ENCODE results near the gene CMIP. TPM values are rescaled to one million over a fixed set of nuclear protein-coding genes. Genes with fewer than 3 reads are reported as not detected.

CMIP gene
- total RNA-seq, 1 experiment from 2014 or later, result 53.6 TPM

GRCh38 chr16:81570151-81570846 lies 125.7 kb downstream of the CMIP start:
- no peak for TF ChIP-seq CTCF (IDR thresholded peaks at IDR 0.05; ENCODE audit: unreplicated experiment)
- no peak overlapping the region for H3K27ac Mint-ChIP-seq (ENCODE audit: low read depth, unreplicated experiment)
- ChIA-PET POLR2A (interaction anchor here (0.6 to 1.8 kb wide), 4 partner anchors 8 to 426 kb away, joined by 3 to 8 read pairs (median 3); no protein-coding TSS in a partner anchor), CTCF (interaction anchor here (1.4 kb wide), 1 partner anchor 127 kb away, joined by 3 read pairs; no protein-coding TSS in a partner anchor)
- no peak for DNase-seq (ENCODE audit: unreplicated experiment)
- intact Hi-C loops (cut with micrococcal nuclease), result no loop called here
- no peaks in the 10 kb centered on the region for H3K9me3 Mint-ChIP-seq (ENCODE audit: unreplicated experiment)
- H3K27me3 Mint-ChIP-seq (ENCODE audit: insufficient read depth, unreplicated experiment), result no peaks in the 10 kb centered on the region
- peaks cover 23% of the 10 kb centered on the region for H3K4me1 Mint-ChIP-seq (ENCODE audit: insufficient read depth, unreplicated experiment)
- peaks cover 17% of the 10 kb centered on the region for H3K36me3 Mint-ChIP-seq (ENCODE audit: insufficient read depth, unreplicated experiment)
- no peak overlapping the region for H3K4me3 Mint-ChIP-seq (ENCODE audit: unreplicated experiment)
- BruUV-seq (replicated peaks), result no TSS peak

GRCh38 chr16:81571175-81571574 lies 126.6 kb downstream of the CMIP start:
- no peak for TF ChIP-seq CTCF (IDR thresholded peaks at IDR 0.05; ENCODE audit: unreplicated experiment)
- POLR2A ChIA-PET, result interaction anchor here (0.6 kb wide), 1 partner anchor 427 kb away, joined by 3 read pairs; no protein-coding TSS in a partner anchor

GRCh38 chr16:81571592-81572385 lies 127.2 kb downstream of the CMIP start:
- ChIA-PET POLR2A (no interaction called here), CTCF (interaction anchor here (1.3 kb wide), 1 partner anchor 11 kb away, joined by 4 read pairs; no protein-coding TSS in a partner anchor)

More at GRCh38 chr16:81571175-81571574, 126.6 kb downstream of the CMIP start:
- H3K9me3 Mint-ChIP-seq (ENCODE audit: unreplicated experiment), result no peaks in the 10 kb centered on the region
- H3K36me3 Mint-ChIP-seq (ENCODE audit: insufficient read depth, unreplicated experiment), result peaks cover 17% of the 10 kb centered on the region
- H3K27ac Mint-ChIP-seq (ENCODE audit: low read depth, unreplicated experiment), result no peak overlapping the region
- intact Hi-C loops (cut with micrococcal nuclease), result no loop called here
- H3K4me1 Mint-ChIP-seq (ENCODE audit: insufficient read depth, unreplicated experiment), result peaks cover 23% of the 10 kb centered on the region
- BruUV-seq (replicated peaks), result no TSS peak
- H3K27me3 Mint-ChIP-seq (ENCODE audit: insufficient read depth, unreplicated experiment), result no peaks in the 10 kb centered on the region
- CTCF ChIA-PET, result interaction anchor here (1.3 kb wide), 1 partner anchor 10 kb away, joined by 4 read pairs; no protein-coding TSS in a partner anchor
- H3K4me3 Mint-ChIP-seq (ENCODE audit: unreplicated experiment), result no peak overlapping the region
- DNase-seq (ENCODE audit: unreplicated experiment), result no peak

More at GRCh38 chr16:81571592-81572385, 127.2 kb downstream of the CMIP start:
- intact Hi-C loops (cut with micrococcal nuclease), result no loop called here
- TF ChIP-seq CTCF (IDR thresholded peaks at IDR 0.05; ENCODE audit: unreplicated experiment), result no peak
- Mint-ChIP-seq H3K4me1 (ENCODE audit: insufficient read depth, unreplicated experiment) (peaks cover 23% of the 10 kb centered on the region), H3K27ac (ENCODE audit: low read depth, unreplicated experiment) (no peak overlapping the region), H3K9me3 (ENCODE audit: unreplicated experiment) (no peaks in the 10 kb centered on the region), H3K4me3 (ENCODE audit: unreplicated experiment) (no peak overlapping the region), H3K27me3 (ENCODE audit: insufficient read depth, unreplicated experiment) (no peaks in the 10 kb centered on the region), H3K36me3 (ENCODE audit: insufficient read depth, unreplicated experiment) (peaks cover 17% of the 10 kb centered on the region)
- no TSS peak for BruUV-seq (replicated peaks)
- no peak for DNase-seq (ENCODE audit: unreplicated experiment)
